Neuron (in vitro differentiated cells): ENCODE measurements around the gene C7.

ENCODE experiments used
- H2AFZ ChIP-seq: one replicate; pipeline ENCODE4 v1.6.1; 2013; ENCODE audit warnings: low read depth, mild to moderate bottlenecking, inconsistent platforms, low read length, moderate library complexity
- H3K27me3 ChIP-seq: one replicate; pipeline ENCODE4 v1.6.1; 2013; ENCODE audit warnings: low read length; ENCODE audit not compliant: insufficient read depth
- H3K36me3 ChIP-seq: one replicate; pipeline ENCODE4 v1.6.1; 2013; ENCODE audit warnings: low read length; ENCODE audit not compliant: insufficient read depth
- H3K4me1 ChIP-seq: one replicate; pipeline ENCODE4 v1.6.1; 2013; ENCODE audit warnings: low read length; ENCODE audit not compliant: insufficient read depth
- H3K4me3 ChIP-seq: 2 replicates; pipeline ENCODE4 v1.5.1; 2013; ENCODE audit warnings: mild to moderate bottlenecking, low read length, moderate library complexity
- H3K9me3 ChIP-seq: one replicate; pipeline ENCODE4 v1.6.1; 2013; ENCODE audit warnings: low read length

Gene C7

DNA sequence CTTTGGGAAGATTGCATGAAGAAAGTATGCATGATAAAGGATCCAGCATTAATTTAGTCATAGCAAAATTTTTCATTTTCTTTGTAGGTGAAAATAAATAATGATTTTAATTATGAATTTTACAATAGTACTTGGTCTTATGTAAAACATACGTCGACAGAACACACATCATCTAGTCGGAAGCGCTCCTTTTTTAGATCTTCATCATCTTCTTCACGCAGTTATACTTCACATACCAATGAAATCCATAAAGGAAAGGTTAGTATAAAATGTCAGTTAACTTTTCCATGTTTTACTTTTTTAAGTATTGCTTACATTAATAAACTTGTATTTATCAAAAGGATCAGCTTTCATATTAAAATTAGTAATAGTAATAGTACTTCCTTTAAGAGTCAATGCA lies 35.8 kb downstream of the C7 start:
- no peaks in the 10 kb centered on the region for H3K9me3 ChIP-seq
- no peak overlapping the region for H3K4me3 ChIP-seq
- peaks cover 6% of the 10 kb centered on the region for H3K4me1 ChIP-seq
- no peaks in the 10 kb centered on the region for H3K27me3 ChIP-seq
- H2AFZ ChIP-seq = no peak overlapping the region
- H3K36me3 ChIP-seq = no peaks in the 10 kb centered on the region

- H2AFZ ChIP-seq = no peak overlapping the region
- no peak overlapping the region for H3K4me3 ChIP-seq
- H3K36me3 ChIP-seq = no peaks in the 10 kb centered on the region
- no peaks in the 10 kb centered on the region for H3K4me1 ChIP-seq
- no peaks in the 10 kb centered on the region for H3K27me3 ChIP-seq
- no peaks in the 10 kb centered on the region for H3K9me3 ChIP-seq
These were observed 46.0 kb downstream of the C7 start for GRCh38 chr5:40955313-40955712.

DNA sequence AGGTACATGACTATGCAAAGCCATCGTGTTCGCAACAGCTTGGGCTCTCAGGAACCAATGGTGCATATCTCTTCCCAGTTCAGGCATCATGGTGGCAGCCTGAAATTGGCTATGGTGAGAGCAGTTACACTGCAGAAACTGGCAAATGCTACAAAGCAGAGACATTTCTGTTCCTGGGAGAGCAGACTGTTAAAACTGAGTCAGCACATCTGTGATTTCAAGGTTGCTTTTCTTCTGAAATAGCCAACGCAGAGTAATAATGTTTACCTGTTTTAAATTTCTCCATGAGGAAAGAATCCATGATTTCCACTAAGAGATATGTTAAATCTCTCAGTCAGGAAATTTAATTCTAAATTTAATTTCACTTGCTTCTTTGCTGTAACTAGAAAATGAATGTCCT lies 47.8 kb downstream of the C7 start:
- no peaks in the 10 kb centered on the region for H3K27me3 ChIP-seq
- H3K36me3 ChIP-seq = no peaks in the 10 kb centered on the region
- H2AFZ ChIP-seq = no peak overlapping the region
- H3K4me1 ChIP-seq = no peaks in the 10 kb centered on the region
- no peak overlapping the region for H3K4me3 ChIP-seq
- H3K9me3 ChIP-seq = no peaks in the 10 kb centered on the region

DNA sequence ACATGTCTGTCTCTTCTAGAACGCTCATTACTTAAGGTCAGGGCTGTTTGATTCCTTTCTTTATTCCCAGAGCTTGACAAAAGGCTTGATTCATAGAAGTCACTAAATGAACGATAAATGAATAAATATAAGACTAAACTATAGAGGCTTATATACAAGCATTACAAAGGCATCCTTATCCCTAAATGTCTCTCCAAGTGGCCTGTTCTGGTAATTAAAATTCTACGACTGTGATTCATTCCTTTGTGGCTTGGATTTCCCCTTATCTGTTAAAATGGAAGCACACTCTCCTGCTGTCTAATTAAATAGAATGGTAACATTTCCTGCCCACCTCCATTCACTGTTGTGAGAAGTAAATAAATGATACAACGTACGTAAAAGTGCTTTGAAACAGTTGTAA lies 49.5 kb downstream of the C7 start:
- H3K9me3 ChIP-seq = no peaks in the 10 kb centered on the region
- H3K27me3 ChIP-seq = no peaks in the 10 kb centered on the region
- H3K36me3 ChIP-seq = no peaks in the 10 kb centered on the region
- H3K4me1 ChIP-seq = no peaks in the 10 kb centered on the region
- H3K4me3 ChIP-seq = no peak overlapping the region
- H2AFZ ChIP-seq = no peak overlapping the region

DNA sequence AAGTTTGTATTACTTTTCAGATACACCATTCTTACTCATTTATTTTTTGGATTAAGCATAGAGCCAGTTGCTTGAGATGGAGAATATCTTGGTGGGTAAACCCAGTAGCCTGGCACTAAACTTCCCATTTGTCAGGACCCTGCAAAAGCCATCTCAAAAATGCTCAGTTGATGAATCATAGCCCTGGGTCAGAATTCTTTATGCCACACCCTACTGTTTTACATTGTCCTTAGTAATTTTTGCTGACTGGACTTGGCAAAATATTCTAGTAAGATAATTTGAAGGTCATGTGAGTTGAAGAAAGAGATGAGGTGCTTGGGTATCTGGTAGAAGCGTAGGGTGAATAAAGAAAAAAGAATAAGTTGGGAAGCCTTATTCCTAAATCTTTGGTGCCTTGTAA lies 50.7 kb downstream of the C7 start:
- Histone ChIP-seq H3K4me1 (no peaks in the 10 kb centered on the region), H3K9me3 (no peaks in the 10 kb centered on the region), H3K4me3 (no peak overlapping the region), H3K27me3 (no peaks in the 10 kb centered on the region), H2AFZ (no peak overlapping the region), H3K36me3 (no peaks in the 10 kb centered on the region)

- no peaks in the 10 kb centered on the region for H3K9me3 ChIP-seq
- H3K27me3 ChIP-seq = no peaks in the 10 kb centered on the region
- H2AFZ ChIP-seq = no peak overlapping the region
- no peaks in the 10 kb centered on the region for H3K36me3 ChIP-seq
- no peaks in the 10 kb centered on the region for H3K4me1 ChIP-seq
- H3K4me3 ChIP-seq = no peak overlapping the region
These were observed 53.1 kb downstream of the C7 start for GRCh38 chr5:40962207-40962955.

DNA sequence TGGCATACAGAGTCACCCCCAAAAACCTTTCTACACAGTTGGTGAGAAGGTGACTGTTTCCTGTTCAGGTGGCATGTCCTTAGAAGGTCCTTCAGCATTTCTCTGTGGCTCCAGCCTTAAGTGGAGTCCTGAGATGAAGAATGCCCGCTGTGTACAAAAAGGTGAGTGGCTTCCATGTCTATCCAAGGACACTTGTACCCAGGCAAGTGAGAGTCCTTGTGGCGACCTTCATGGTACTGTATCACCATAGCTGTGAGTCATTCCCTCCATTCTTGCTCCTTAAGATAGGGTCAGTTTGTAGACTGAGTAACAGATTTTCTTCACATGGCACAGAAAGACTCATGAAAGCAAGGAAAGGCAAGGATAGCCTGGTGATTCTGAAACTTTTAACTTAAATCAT lies 63.1 kb downstream of the C7 start:
- Histone ChIP-seq H3K36me3 (no peaks in the 10 kb centered on the region), H3K4me1 (no peaks in the 10 kb centered on the region), H3K4me3 (no peak overlapping the region), H3K27me3 (no peaks in the 10 kb centered on the region), H2AFZ (no peak overlapping the region), H3K9me3 (no peaks in the 10 kb centered on the region)

GRCh38 chr5:40973364-40974004 lies 64.2 kb downstream of the C7 start:
- Histone ChIP-seq H3K4me1 (no peaks in the 10 kb centered on the region), H3K27me3 (no peaks in the 10 kb centered on the region), H3K9me3 (no peaks in the 10 kb centered on the region), H2AFZ (no peak overlapping the region), H3K36me3 (no peaks in the 10 kb centered on the region), H3K4me3 (no peak overlapping the region)

- Histone ChIP-seq H3K4me1 (no peaks in the 10 kb centered on the region), H3K4me3 (no peak overlapping the region), H3K36me3 (no peaks in the 10 kb centered on the region), H3K9me3 (no peaks in the 10 kb centered on the region), H3K27me3 (no peaks in the 10 kb centered on the region), H2AFZ (no peak overlapping the region)
These were observed 66.7 kb downstream of the C7 start for GRCh38 chr5:40976041-40976440.

DNA sequence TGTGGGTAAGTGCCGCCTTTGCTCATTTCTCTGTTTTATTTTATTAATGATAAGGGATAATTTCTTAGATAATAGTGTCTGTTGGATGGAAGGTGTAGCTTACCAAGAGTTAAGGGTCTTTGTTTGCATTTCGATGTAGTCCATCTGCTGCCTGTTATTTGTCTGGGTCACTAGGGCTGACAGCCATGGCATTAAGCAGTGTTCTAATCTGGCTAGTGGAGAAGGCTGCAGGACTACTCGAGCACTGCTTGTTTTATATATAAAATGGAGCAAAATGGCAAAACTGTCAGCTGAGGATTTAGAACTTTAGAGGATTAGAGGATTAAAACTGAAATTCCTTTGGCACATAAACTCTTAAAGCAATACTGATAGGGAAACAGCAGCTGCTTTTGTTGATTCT lies 67.5 kb downstream of the C7 start:
- Histone ChIP-seq H3K9me3 (no peaks in the 10 kb centered on the region), H3K4me3 (no peak overlapping the region), H3K36me3 (no peaks in the 10 kb centered on the region), H2AFZ (no peak overlapping the region), H3K4me1 (no peaks in the 10 kb centered on the region), H3K27me3 (no peaks in the 10 kb centered on the region)

GRCh38 chr5:40981420-40981819 lies 72.1 kb downstream of the C7 start:
- no peaks in the 10 kb centered on the region for H3K9me3 ChIP-seq
- no peaks in the 10 kb centered on the region for H3K27me3 ChIP-seq
- H2AFZ ChIP-seq = no peak overlapping the region

DNA sequence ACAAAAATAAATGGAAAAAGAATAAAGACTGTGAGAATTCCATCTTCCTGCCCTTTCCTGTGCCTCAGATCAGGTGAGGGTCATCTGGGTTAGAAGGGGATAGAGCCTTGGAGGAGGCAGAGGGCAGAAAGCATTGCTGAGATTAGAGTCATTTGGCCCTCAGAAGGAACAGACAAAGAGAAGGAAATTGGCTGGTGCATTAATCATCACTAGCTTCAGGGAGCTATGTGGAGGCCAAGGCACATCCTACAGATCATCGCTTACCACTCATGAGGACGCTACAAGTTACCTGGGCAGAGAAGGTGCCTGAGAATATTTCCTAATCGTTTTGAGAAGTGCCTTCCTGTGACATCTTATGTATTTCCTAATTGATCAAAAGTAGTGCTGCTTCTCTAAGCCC lies 74.5 kb downstream of the C7 start:
- H3K36me3 ChIP-seq = no peaks in the 10 kb centered on the region
- H3K9me3 ChIP-seq = no peaks in the 10 kb centered on the region
- no peak overlapping the region for H2AFZ ChIP-seq
- no peaks in the 10 kb centered on the region for H3K4me1 ChIP-seq
- H3K4me3 ChIP-seq = no peak overlapping the region
- H3K27me3 ChIP-seq = no peaks in the 10 kb centered on the region

More at GRCh38 chr5:40981420-40981819, 72.1 kb downstream of the C7 start:
- H3K36me3 ChIP-seq = no peaks in the 10 kb centered on the region
- no peaks in the 10 kb centered on the region for H3K4me1 ChIP-seq
- H3K4me3 ChIP-seq = no peak overlapping the region

DNA sequence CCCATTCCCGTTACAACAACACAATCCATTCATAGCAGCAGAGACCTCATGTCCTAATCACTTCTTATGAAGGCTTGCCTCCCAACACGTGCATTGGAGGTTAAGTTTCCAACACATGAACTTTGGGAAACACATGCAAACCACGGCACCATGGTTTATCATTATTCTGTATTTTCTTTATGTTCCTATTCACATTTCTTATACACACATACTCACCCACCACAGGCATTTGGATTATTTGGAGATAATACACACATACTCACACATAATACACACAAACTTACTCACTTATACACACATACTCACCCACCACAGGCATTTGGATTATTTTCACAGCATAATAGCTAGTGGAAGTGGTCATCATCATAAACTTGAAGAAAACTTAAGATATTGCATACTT lies 75.6 kb downstream of the C7 start:
- Histone ChIP-seq H3K9me3 (no peaks in the 10 kb centered on the region), H3K4me1 (no peaks in the 10 kb centered on the region), H3K27me3 (no peaks in the 10 kb centered on the region), H3K36me3 (no peaks in the 10 kb centered on the region), H2AFZ (no peak overlapping the region), H3K4me3 (no peak overlapping the region)

GRCh38 chr5:40985501-40985900 lies 76.2 kb downstream of the C7 start:
- Histone ChIP-seq H3K36me3 (no peaks in the 10 kb centered on the region), H3K4me1 (no peaks in the 10 kb centered on the region), H3K9me3 (no peaks in the 10 kb centered on the region), H3K27me3 (no peaks in the 10 kb centered on the region), H3K4me3 (no peak overlapping the region), H2AFZ (no peak overlapping the region)
